NCI-H128 (cell line): ENCODE data around the gene JUP.

Experiments used
- DNase-seq: peaks from one replicate; lab custom pipeline; 2025; ENCODE audit not compliant: unreplicated experiment; lab: John Stamatoyannopoulos, UW

Gene JUP

GRCh38 chr17:41724476-41725050 lies 61.9 kb downstream of the JUP start:
- no peak for DNase-seq

- no peak for DNase-seq
Observed at GRCh38 chr17:41723801-41724475, 62.6 kb downstream of the JUP start.

GRCh38 chr17:41722231-41722630 lies 64.3 kb downstream of the JUP start:
- DNase-seq: no peak

GRCh38 chr17:41718287-41718645 lies 68.2 kb downstream of the JUP start:
- DNase-seq: no peak

- no peak for DNase-seq
Observed at GRCh38 chr17:41717408-41718286, 68.9 kb downstream of the JUP start.

GRCh38 chr17:41711669-41712400 lies 74.7 kb downstream of the JUP start, which contains the start of gene GAST:
GAST (plus strand) TSS chr17:41712331; CDS start chr17:41715437, 3,106 bp downstream.
- DNase-seq: no peak

GRCh38 chr17:41710472-41711090 lies 75.9 kb downstream of the JUP start:
- DNase-seq: no peak

GRCh38 chr17:41707803-41708669 lies 78.5 kb downstream of the JUP start:
- DNase-seq: no peak

GRCh38 chr17:41705271-41705991 lies 81.1 kb downstream of the JUP start:
- DNase-seq: no peak
